Measurements from ENCODE around the gene FRMPD2.

GRCh38 chr10:48245977-48246376, 28.5 kb downstream of the FRMPD2 start:
- TF ChIP-seq TCF12 (IDR thresholded peaks at IDR 0.05) (no peak), YY1 (IDR thresholded peaks at IDR 0.05; ENCODE audit: low read depth) (no peak), EZH2phosphoT487 (IDR thresholded peaks at IDR 0.05; ENCODE audit: borderline replicate concordance, low read depth) (no peak), RAD21 (IDR thresholded peaks at IDR 0.05; ENCODE audit: low read length) (no peak), CTCF (IDR thresholded peaks at IDR 0.05) (no peak), MXI1 (IDR thresholded peaks at IDR 0.05; ENCODE audit: low read depth, low read length) (no peak), MAX (IDR thresholded peaks at IDR 0.05; ENCODE audit: low read depth) (no peak), SIN3A (IDR thresholded peaks at IDR 0.05; ENCODE audit: borderline replicate concordance, low read depth, low read length) (no peak)
